ENCODE data around the gene FFAR3.

Gene FFAR3

GRCh38 chr19:35347171-35347929 is 10.9 kb upstream of the FFAR3 start, which contains the start of gene FFAR1:
TSS of gene FFAR1 (plus strand) at chr19:35347902. CDS start at chr19:35351552, 3,650 bp downstream.
- TF ChIP-seq REST (IDR thresholded peaks at IDR 0.05; ENCODE audit: insufficient replicate concordance, low read depth) (no peak), CTCF (IDR thresholded peaks at IDR 0.05; ENCODE audit: insufficient read depth, low read length) (no peak), SPI1 (IDR thresholded peaks at IDR 0.05; ENCODE audit: borderline replicate concordance, low read depth) (peak; percentile 84), POLR2AphosphoS5 (IDR thresholded peaks at IDR 0.05; ENCODE audit: low read depth) (no peak)
- Histone ChIP-seq H3K4me3 (replicated peaks; ENCODE audit: insufficient read depth, low read length) (no peak within 1 kb of the TSS), H3K27ac (replicated peaks) (no peak within 1 kb of the TSS), H3K27me3 (ENCODE audit: insufficient read depth, poor library complexity, severe bottlenecking) (peaks cover 5% of the 10 kb centered on the region)
- DNase-seq (ENCODE audit: low read depth in 1 of 2, low spot score in 1 of 2): peak in 1 of 2 experiments; percentile 86

- TF ChIP-seq GABPA (IDR thresholded peaks at IDR 0.05; ENCODE audit: low read depth): no peak
- no peak for TF ChIP-seq SPI1 (IDR thresholded peaks at IDR 0.05; ENCODE audit: borderline replicate concordance, low read depth)
- TF ChIP-seq REST (IDR thresholded peaks at IDR 0.05; ENCODE audit: insufficient replicate concordance, low read depth): no peak
- no peak for TF ChIP-seq POLR2AphosphoS5 (IDR thresholded peaks at IDR 0.05; ENCODE audit: low read depth)
- no peak for TF ChIP-seq CTCF (IDR thresholded peaks at IDR 0.05; ENCODE audit: insufficient read depth, low read length)
- H3K27ac ChIP-seq (replicated peaks): no peak overlapping the region
- no peak for DNase-seq (ENCODE audit: low read depth in 1 of 2, low spot score in 1 of 2)
- H3K27me3 ChIP-seq (ENCODE audit: insufficient read depth, poor library complexity, severe bottlenecking): peaks cover 5% of the 10 kb centered on the region
- H3K4me3 ChIP-seq (replicated peaks; ENCODE audit: insufficient read depth, low read length): no peak overlapping the region
These were observed 10.3 kb upstream of the FFAR3 start for GRCh38 chr19:35347930-35348298.

- Histone ChIP-seq H3K4me3 (replicated peaks; ENCODE audit: insufficient read depth, low read length) (no peak overlapping the region), H3K27me3 (ENCODE audit: insufficient read depth, poor library complexity, severe bottlenecking) (peaks cover 5% of the 10 kb centered on the region), H3K27ac (replicated peaks) (no peak overlapping the region)
- DNase-seq (ENCODE audit: low read depth in 1 of 2, low spot score in 1 of 2): no peak
- no peak for TF ChIP-seq CTCF (IDR thresholded peaks at IDR 0.05; ENCODE audit: insufficient read depth, low read length)
- TF ChIP-seq REST (IDR thresholded peaks at IDR 0.05; ENCODE audit: insufficient replicate concordance, low read depth): no peak
These were observed 9.2 kb upstream of the FFAR3 start for GRCh38 chr19:35348911-35349611.
